H1 (cell line): Measurements from ENCODE around the gene RHEB. TPM values are rescaled to one million over a fixed set of nuclear protein-coding genes. Genes with fewer than 3 reads are reported as not detected.

Experiments
- CTCF ChIA-PET: fragments of 300-600 bp; sonication (Branson Sonifier 250); formaldehyde crosslinking; loops from one replicate; lab custom pipeline; 2021; ENCODE audit not compliant: partially characterized antibody; lab: Charles Lee
- POLR2A ChIA-PET: fragments of 300-600 bp; sonication (Branson Sonifier 250); formaldehyde crosslinking; loops from one replicate; lab custom pipeline; 2021; ENCODE audit warnings: inconsistent platforms; ENCODE audit not compliant: partially characterized antibody; lab: Charles Lee
- DNase-seq, 2 experiments: peaks; one replicate each; pipeline versions ENCODE4 v3.0.0 to v3.0.0-alpha.2; 2010 to 2022; ENCODE audit warnings: low spot score in 2 of 2, low read depth in 1 of 2, mixed read lengths in 1 of 2
- FAIRE-seq: peaks from 2 replicates; lab custom pipeline; 2011; peaks lifted over from hg19 to GRCh38; lab: Jason Lieb, UNC
- H2AFZ ChIP-seq: 2 replicates; pipeline ENCODE4 v1.8.1; 2012; ENCODE audit warnings: low read length, inconsistent platforms
- H2AK5ac ChIP-seq: 2 replicates; pipeline ENCODE4 v1.6.1; 2013; ENCODE audit warnings: low read depth, low read length
- H2BK120ac ChIP-seq: replicated peaks from 2 replicates; pipeline ENCODE3; 2013; ENCODE audit warnings: low read depth, low read length, inconsistent platforms
- H2BK12ac ChIP-seq: 2 replicates; pipeline ENCODE4 v1.6.1; 2013; ENCODE audit warnings: low read depth, low read length
- H2BK15ac ChIP-seq: 2 replicates; pipeline ENCODE4 v1.6.1; 2013; ENCODE audit warnings: low read length
- H2BK20ac ChIP-seq: 2 replicates; pipeline ENCODE4 v1.6.1; 2013; ENCODE audit warnings: low read length
- H2BK5ac ChIP-seq: 2 replicates; pipeline ENCODE4 v1.6.1; 2013; ENCODE audit warnings: low read depth, low read length
- H3K14ac ChIP-seq: 2 replicates; pipeline ENCODE4 v1.6.1; 2013; ENCODE audit warnings: inconsistent platforms; ENCODE audit not compliant: insufficient read length
- H3K18ac ChIP-seq: 2 replicates; pipeline ENCODE4 v1.6.1; 2013; ENCODE audit warnings: low read length; ENCODE audit errors: extremely low read depth
- H3K23ac ChIP-seq: 2 replicates; pipeline ENCODE4 v1.6.1; 2013; ENCODE audit warnings: inconsistent platforms; ENCODE audit not compliant: insufficient read length
- H3K23me2 ChIP-seq: 2 replicates; pipeline ENCODE4 v1.6.1; 2013; ENCODE audit warnings: low read depth, low read length
- H3K27ac ChIP-seq: 2 replicates; pipeline ENCODE4 v1.6.1; 2011; ENCODE audit warnings: low read depth, low read length, inconsistent platforms
- H3K27me3 ChIP-seq, 4 experiments: replicated peaks in 1 of 4; 1 replicate in 1 of 4; 2 replicates in 3 of 4; pipeline versions ENCODE4 v1.6.1 to v1.8.1; 2011 to 2013; ENCODE audit warnings: low read length in 3 of 4, mild to moderate bottlenecking in 3 of 4, inconsistent platforms in 2 of 4, mixed read lengths in 2 of 4, moderate library complexity in 1 of 4; ENCODE audit not compliant: control insufficient read depth in 3 of 4, insufficient read depth in 3 of 4; ENCODE audit errors: extremely low read depth in 1 of 4
- H3K36me3 ChIP-seq, 4 experiments: 2 replicates each; pipeline versions ENCODE4 v1.6.1 to v1.8.1; 2011 to 2013; ENCODE audit warnings: mild to moderate bottlenecking in 4 of 4, low read length in 3 of 4, moderate library complexity in 2 of 4, control low read depth in 1 of 4, inconsistent platforms in 1 of 4; ENCODE audit not compliant: insufficient read depth in 4 of 4, control insufficient read depth in 2 of 4
- H3K4ac ChIP-seq: replicated peaks from 2 replicates; pipeline ENCODE3; 2013; ENCODE audit warnings: low read length, low read depth, mixed read lengths, inconsistent platforms; ENCODE audit not compliant: insufficient read length
- H3K4me1 ChIP-seq, 4 experiments: replicated peaks in 1 of 4; 1 replicate in 1 of 4; 2 replicates in 3 of 4; pipeline versions ENCODE4 v1.6.1 to v1.8.1; 2011 to 2013; ENCODE audit warnings: low read length in 3 of 4, inconsistent platforms in 2 of 4, mixed read lengths in 1 of 4; ENCODE audit not compliant: insufficient read depth in 4 of 4, control insufficient read depth in 3 of 4
- H3K4me2 ChIP-seq, 2 experiments: 2 replicates each; pipeline versions ENCODE4 v1.6.1 to v1.8.1; 2011 to 2013; ENCODE audit warnings: low read depth in 2 of 2, low read length in 2 of 2, control low read depth in 1 of 2, inconsistent platforms in 1 of 2, mild to moderate bottlenecking in 1 of 2; ENCODE audit not compliant: insufficient read depth in 1 of 2
- H3K4me3 ChIP-seq, 4 experiments: fragments of 200-600, 300-600 bp in 1 of 4; sonication (generic), shearing (Covaris generic), sonication (Bioruptor Twin) in 1 of 4; 2 replicates each; pipeline versions ENCODE4 v1.5.1 to v1.8.1; 2011 to 2016; ENCODE audit warnings: low read length in 4 of 4, low read depth in 3 of 4, control low read depth in 2 of 4, inconsistent platforms in 2 of 4, mild to moderate bottlenecking in 2 of 4, mixed read lengths in 1 of 4, moderate library complexity in 1 of 4; ENCODE audit not compliant: insufficient read depth in 2 of 4; ENCODE audit errors: extremely low read depth in 1 of 4
- H3K56ac ChIP-seq: replicated peaks from 2 replicates; pipeline ENCODE3; 2013; ENCODE audit warnings: low read depth, mild to moderate bottlenecking, mixed read lengths, low read length, inconsistent platforms; ENCODE audit not compliant: insufficient read length
- H3K79me1 ChIP-seq: 2 replicates; pipeline ENCODE4 v1.6.1; 2013; ENCODE audit warnings: low read depth, low read length, control low read depth
- H3K79me2 ChIP-seq, 2 experiments: 2 replicates each; pipeline versions ENCODE4 v1.6.1 to v1.8.1; 2012 to 2013; ENCODE audit warnings: low read length in 2 of 2, mild to moderate bottlenecking in 2 of 2, inconsistent platforms in 1 of 2; ENCODE audit not compliant: insufficient read depth in 2 of 2, control insufficient read depth in 1 of 2
- H3K9ac ChIP-seq, 4 experiments: replicated peaks in 1 of 4; 1 replicate in 1 of 4; 2 replicates in 3 of 4; pipeline versions ENCODE4 v1.6.1 to v1.8.1; 2011 to 2013; ENCODE audit warnings: low read depth in 3 of 4, low read length in 3 of 4, control low read depth in 2 of 4, mild to moderate bottlenecking in 2 of 4, moderate library complexity in 2 of 4, inconsistent platforms in 1 of 4; ENCODE audit errors: extremely low read depth in 1 of 4
- H3K9me3 ChIP-seq, 2 experiments: 2 replicates each; pipeline versions ENCODE4 v1.6.1 to v1.8.1; 2012 to 2013; ENCODE audit warnings: mild to moderate bottlenecking in 2 of 2, moderate library complexity in 2 of 2, control low read depth in 1 of 2, inconsistent platforms in 1 of 2, low read depth in 1 of 2, low read length in 1 of 2, mixed read lengths in 1 of 2; ENCODE audit not compliant: insufficient read depth in 2 of 2
- H4K20me1 ChIP-seq, 2 experiments: replicated peaks in 1 of 2; 2 replicates each; pipeline versions ENCODE3 to v1.8.1; 2011 to 2013; ENCODE audit warnings: inconsistent platforms in 2 of 2, low read length in 2 of 2, mild to moderate bottlenecking in 1 of 2; ENCODE audit not compliant: insufficient read depth in 2 of 2, control insufficient read depth in 1 of 2
- H4K5ac ChIP-seq: 2 replicates; pipeline ENCODE4 v1.6.1; 2013; ENCODE audit warnings: low read length, low read depth, mixed read lengths, inconsistent platforms; ENCODE audit not compliant: insufficient read length
- H4K8ac ChIP-seq: 2 replicates; pipeline ENCODE4 v1.8.0; 2013; ENCODE audit warnings: mild to moderate bottlenecking, moderate library complexity, low read length, inconsistent platforms; ENCODE audit not compliant: insufficient read depth; ENCODE audit errors: extremely low read depth
- H4K91ac ChIP-seq: replicated peaks from 2 replicates; pipeline ENCODE3; 2013; ENCODE audit warnings: low read length, mixed read lengths, inconsistent platforms; ENCODE audit not compliant: insufficient read length
- ASH2L ChIP-seq: fragments of 200-600, 300-600 bp; sonication (generic); IDR thresholded peaks from one replicate; pipeline ENCODE4 v1.7.1; 2017; ENCODE audit warnings: low read length
- EZH2 ChIP-seq: fragments of 200-600 bp; sonication (generic); IDR thresholded peaks from 2 replicates; pipeline ENCODE4 v1.7.1; 2012; ENCODE audit warnings: low read depth, mild to moderate bottlenecking, moderate library complexity, low read length, inconsistent platforms; ENCODE audit not compliant: severe bottlenecking
- GABPA ChIP-seq: IDR thresholded peaks from 2 replicates; pipeline ENCODE4 v1.6.1; 2011; ENCODE audit warnings: mild to moderate bottlenecking, low read length, moderate library complexity, borderline replicate concordance; ENCODE audit not compliant: insufficient read depth
- JUN ChIP-seq: IDR thresholded peaks from 2 replicates; pipeline ENCODE4 v1.6.1; 2011; ENCODE audit warnings: low read depth, mild to moderate bottlenecking, improper control_type of control experiment, low read length
- KDM1A ChIP-seq: fragments of 200-600, 300-600 bp; sonication (generic); IDR thresholded peaks from 2 replicates; pipeline ENCODE4 v1.7.1; 2016; ENCODE audit warnings: mild to moderate bottlenecking, low read length, borderline replicate concordance
- RXRA ChIP-seq: IDR thresholded peaks from 2 replicates; pipeline ENCODE4 v1.6.1; 2011; ENCODE audit warnings: low read depth, mild to moderate bottlenecking, low read length, moderate library complexity; ENCODE audit not compliant: insufficient read depth
- WGBS, 2 experiments: shearing (Covaris generic) in 1 of 2; methylation state at CpG; one replicate each; pipeline versions ENCODE4 v1.1.6 to v1.1.7; 2013 to 2015; ENCODE audit warnings: low lambda C conversion rate in 2 of 2, mixed read lengths in 2 of 2, inconsistent platforms in 1 of 2, low coverage in 1 of 2, missing lambda C conversion rate in 1 of 2; ENCODE audit not compliant: insufficient replicate concordance in 2 of 2, insufficient coverage in 1 of 2, insufficient read length in 1 of 2; ENCODE audit errors: extremely low coverage in 1 of 2, missing lambda C conversion rate in 1 of 2; 5-methylcytosine and 5-hydroxymethylcytosine counted together
- polyA plus RNA-seq, 7 experiments: library from polyadenylated mRNA; depleted of rRNA in 3 of 7; stranded (reverse) in 5 of 7; unstranded in 2 of 7; fragments of >200 nt in 5 of 7; fragments of 200-250 nt in 2 of 7; gene quantifications; 1 replicate in 5 of 7; 2 replicates in 1 of 7; 4 replicates in 1 of 7; pipeline versions ENCODE4 v1.2.1 to v1.2.3, GENCODE V29; 2011 to 2013; ENCODE audit warnings: missing spikeins in 2 of 7, mixed read lengths in 2 of 7
- total RNA-seq: library from RNA; stranded (reverse); fragmentation: NEBNext Ultra II Directional; extraction: Animal tissue kit (Norgen Biotek cat#: 25700); gene quantifications from 2 replicates; pipeline ENCODE4 v1.2.1, GENCODE V29; 2021

RHEB gene
- total and polyA plus RNA-seq, 2 of the 8 experiments (the other 6 are each of a cell fraction or from before 2014, with no cell fraction given) = 60.8 to 132 TPM

DNA sequence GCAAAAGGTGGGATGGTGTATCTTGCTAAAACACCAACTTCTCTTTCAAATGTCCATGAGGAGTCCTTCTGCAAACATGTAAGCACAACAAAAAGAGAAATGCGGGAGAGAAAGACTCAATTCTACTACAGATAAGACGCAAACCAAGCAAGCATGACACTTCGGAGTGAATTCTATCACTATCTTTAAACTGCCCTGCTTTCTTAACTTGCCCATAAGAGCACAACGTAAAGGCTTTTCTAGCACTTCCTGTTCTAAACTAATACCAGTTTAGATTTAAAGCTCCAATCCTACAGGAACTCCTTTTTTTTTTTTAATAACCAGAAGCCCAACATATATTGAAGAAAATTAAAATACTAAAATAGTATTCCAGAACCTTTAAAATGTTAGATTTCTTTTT, 8.4 kb downstream of the RHEB start:
- Histone ChIP-seq H4K5ac (no peak overlapping the region), H3K9ac (no peak overlapping the region), H4K8ac (no peak overlapping the region), H3K18ac (no peak overlapping the region), H3K56ac (no peak overlapping the region), H3K36me3 (no peaks in the 10 kb centered on the region), H3K4me2 (no peak overlapping the region), H2BK5ac (no peak overlapping the region), H4K20me1 (peaks cover 35 to 47% of the 10 kb centered on the region in 2 experiments), H3K4me3 (no peak overlapping the region), H3K23ac (no peak overlapping the region), H3K27me3 (no peaks in the 10 kb centered on the region), H2BK12ac (no peak overlapping the region), H4K91ac (no peak overlapping the region), H2BK15ac (no peak overlapping the region), H2AK5ac (no peak overlapping the region), H3K79me2 (peaks cover 51 to 100% of the 10 kb centered on the region in 2 experiments), H3K79me1 (peaks cover 5% of the 10 kb centered on the region; the same call in 1 of the 2 replicates), H3K23me2 (no peaks in the 10 kb centered on the region), H3K14ac (no peak overlapping the region), H3K4me1 (peaks cover 6 to 18% (median 7%) of the 10 kb centered on the region in 4 experiments), H2AFZ (no peak overlapping the region), H2BK20ac (no peak overlapping the region), H3K4ac (no peak overlapping the region), H2BK120ac (no peak overlapping the region), H3K9me3 (no peaks in the 10 kb centered on the region), H3K27ac (no peak overlapping the region)
- FAIRE-seq (no peak), DNase-seq (no peak)
- WGBS, 2 experiments = 80% methylated on average over 4 of the region's 4 CpGs; no CpG with 5 or more reads in 1 of the 2 experiments
- POLR2A ChIA-PET = interaction anchor here (0.6 to 0.7 kb wide), 2 partner anchors 63 to 425 kb away, joined by 3 to 4 read pairs; no protein-coding TSS in a partner anchor
- CTCF ChIA-PET = interaction anchor here (0.6 kb wide), 1 partner anchor 10 kb away, joined by 3 read pairs; no protein-coding TSS in a partner anchor
- no peak for TF ChIP-seq ASH2L
- no peak for TF ChIP-seq EZH2
- TF ChIP-seq RXRA = no peak
- TF ChIP-seq JUN = no peak
- no peak for TF ChIP-seq KDM1A
- TF ChIP-seq GABPA = no peak
